GM19324 (cell line): ENCODE results near the gene EAPP.
A peak's percentile ranks its signal among the peaks of the same experiment; 100 is the strongest.
"Not testable (repeated sequence)": the region's sequence is repeated elsewhere in the genome, so short reads cannot be mapped to it uniquely, and the experiment has no call there.

Experiments
- ATAC-seq: cut with Tn5 transposase; IDR thresholded peaks from one replicate; pipeline ENCODE4 v1.9.1; 2021; ENCODE audit warnings: mild to moderate bottlenecking, moderate library complexity; ENCODE audit not compliant: unreplicated experiment, low FRiP score

The EAPP gene, protein sequence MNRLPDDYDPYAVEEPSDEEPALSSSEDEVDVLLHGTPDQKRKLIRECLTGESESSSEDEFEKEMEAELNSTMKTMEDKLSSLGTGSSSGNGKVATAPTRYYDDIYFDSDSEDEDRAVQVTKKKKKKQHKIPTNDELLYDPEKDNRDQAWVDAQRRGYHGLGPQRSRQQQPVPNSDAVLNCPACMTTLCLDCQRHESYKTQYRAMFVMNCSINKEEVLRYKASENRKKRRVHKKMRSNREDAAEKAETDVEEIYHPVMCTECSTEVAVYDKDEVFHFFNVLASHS

DNA sequence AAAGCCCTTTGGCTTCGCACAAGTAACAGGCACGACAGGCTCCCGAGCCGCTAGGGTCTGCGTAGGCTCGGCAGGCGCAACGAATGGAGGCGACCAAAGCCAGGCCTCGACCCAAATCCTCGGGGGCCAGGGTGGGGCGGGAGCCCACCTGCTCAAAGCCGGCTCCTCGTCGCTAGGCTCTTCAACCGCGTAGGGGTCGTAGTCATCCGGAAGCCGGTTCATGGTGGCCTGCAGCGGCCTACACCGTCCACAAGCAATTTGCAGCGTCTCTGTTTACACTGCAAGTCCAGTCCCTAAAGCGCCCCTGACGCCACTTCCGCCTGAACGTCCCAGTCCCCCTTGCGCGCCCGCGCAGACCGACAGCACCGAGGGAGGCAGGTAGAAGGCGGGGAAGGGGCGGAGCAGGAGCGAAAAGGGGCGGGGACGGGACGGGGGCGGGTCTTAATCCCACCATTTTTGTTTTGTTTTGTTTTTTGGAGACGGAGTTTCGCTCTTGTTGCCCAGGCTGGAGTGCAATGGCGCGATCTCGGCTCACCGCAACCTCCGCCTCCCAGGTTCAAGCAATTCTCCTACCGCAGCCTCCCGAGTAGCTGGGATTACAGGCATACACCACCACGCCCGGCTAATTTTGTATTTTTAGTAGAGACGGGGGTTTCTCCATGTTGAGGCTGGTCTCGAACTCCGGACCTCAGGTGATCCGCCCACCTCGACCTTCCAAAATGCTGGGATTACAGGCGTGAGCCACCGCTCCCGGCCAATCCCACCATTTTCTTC lies at the start of gene EAPP:
TSS of gene EAPP (minus strand) at position 295 of the 774 bp plus-strand sequence. CDS start at position 222, 73 bp downstream.
- peak; percentile 99 for ATAC-seq

DNA sequence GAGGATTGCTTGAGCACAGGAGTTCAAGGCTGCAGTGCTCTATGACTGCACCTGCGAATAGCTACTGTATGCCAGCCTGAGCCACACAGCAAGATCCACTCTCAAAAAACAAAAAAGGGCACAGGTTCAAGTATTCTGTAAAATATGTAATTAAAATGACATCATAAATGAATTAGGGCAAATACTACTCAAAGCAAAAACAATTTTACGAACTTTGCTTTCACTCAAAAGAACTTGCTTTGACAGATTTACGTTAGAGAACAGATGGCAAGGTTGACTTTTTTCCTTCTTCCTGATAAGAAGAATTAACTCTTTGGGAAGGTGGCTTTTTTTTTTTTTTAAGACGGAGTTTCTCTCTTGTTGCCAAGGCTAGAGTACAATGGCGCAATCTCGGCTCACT lies 44.0 kb upstream of the EAPP start:
- ATAC-seq, result no peak

- ATAC-seq, result no peak
Measured at GRCh38 chr14:34582117-34582680, 42.7 kb upstream of the EAPP start.

DNA sequence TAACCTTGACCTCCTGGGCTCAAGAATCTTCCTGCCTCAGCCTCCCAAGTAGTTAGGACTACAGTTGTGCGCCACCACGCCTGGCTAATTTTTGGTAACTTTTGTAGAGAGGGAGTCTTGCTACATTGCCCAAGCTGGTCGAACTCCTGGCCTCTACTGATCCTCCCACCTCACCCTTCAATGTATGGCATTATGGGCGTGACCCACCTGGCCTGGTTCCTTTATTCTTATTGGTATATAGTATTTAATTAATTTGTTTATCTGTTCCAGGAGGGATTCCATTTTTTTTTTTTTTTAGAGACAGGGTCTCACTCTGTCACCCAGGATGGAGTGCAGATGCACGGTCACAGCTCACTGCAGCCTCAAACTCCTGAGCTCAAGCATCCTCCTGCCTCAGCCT lies 40.9 kb upstream of the EAPP start:
- no peak for ATAC-seq

GRCh38 chr14:34571771-34572170 lies 32.3 kb upstream of the EAPP start:
- no peak for ATAC-seq

DNA sequence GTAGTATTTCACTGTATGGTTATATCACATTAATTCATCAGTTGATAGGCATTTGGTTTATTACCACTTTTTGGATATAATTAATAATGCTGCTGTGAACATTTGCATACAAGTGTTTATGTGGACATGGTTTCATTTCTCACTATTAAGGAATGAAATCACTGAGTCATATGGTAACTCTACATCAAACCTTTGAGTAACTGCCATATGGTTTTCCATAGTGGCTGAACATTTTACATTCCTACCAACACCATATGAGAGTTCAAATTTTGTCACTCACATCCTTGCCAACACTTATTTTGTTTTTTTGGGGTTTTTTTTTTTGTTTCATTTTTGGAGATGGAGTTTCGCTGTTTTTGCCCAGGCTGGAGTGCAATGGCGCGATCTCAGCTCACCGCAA lies 30.2 kb upstream of the EAPP start:
- no peak for ATAC-seq

GRCh38 chr14:34568803-34569202 lies 29.3 kb upstream of the EAPP start:
- no peak for ATAC-seq

DNA sequence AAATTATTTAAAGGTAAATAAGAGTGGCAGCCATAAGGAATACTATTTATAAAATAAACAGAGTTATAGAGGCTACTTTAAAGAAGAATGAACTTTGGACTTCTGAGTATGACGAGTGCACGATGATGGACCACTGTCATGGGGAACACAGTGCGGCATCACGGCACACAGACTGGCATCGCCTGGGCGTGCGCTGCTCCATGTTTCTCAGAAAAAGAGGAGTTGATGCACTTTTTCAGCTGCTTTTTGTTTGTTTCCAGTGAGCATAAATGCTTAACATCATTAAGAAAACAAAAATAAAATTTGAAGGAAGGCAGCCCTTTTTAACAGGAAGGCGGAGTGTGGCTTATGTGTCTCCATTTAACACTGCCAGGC lies 23.3 kb upstream of the EAPP start:
- ATAC-seq, result no peak

DNA sequence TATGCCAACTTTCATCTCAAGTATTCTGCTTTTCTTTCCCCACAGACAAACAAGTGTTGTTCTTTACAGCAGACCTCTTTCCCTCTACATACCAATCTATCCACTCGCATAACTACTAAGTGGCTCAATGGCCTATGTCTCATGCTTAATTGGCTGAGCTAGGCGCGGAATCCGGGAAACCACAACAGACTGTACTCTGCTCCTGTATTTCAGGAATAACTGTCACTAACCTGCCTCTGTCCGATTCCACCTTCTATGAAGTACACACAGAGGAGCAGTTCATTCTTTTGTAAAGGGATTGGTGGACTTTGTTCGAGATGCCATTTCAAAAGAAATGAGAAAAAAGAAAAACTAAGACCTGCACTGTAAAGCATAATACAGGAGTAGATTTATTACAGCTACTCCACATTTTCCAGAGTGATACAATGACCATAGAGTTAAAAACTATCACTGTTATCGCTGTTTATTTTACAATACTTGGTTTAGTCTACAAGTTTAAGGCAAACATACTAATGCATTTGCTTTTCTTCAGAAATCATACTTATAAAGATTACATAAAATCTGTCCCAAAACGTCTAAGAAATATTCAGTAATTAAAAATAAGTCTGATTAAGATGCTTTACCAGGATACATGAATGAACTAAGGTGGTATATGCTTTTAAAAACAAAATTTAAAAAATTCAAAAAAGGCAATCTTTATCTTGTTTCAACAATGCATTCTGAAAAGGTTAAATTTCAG lies 22.7 kb upstream of the EAPP start:
- not testable (repeated sequence) for ATAC-seq

DNA sequence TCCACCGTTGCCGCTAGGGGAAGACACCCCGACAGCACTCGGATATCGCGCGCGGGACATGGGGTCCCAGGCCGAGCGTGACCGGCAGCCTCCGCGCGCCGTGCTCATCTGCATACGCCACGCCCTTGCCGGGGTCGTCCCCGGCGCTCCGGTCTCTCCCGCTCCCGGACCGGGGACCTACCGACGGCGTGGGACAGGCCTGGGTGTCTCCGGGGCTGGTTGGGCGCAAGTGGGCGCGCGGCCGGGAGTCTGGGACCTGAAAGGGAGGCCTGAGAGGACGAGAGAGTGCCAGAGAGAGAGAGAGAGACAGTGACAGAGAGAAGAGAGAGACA lies 17.0 kb upstream of the EAPP start:
- ATAC-seq, result peak; percentile 72

DNA sequence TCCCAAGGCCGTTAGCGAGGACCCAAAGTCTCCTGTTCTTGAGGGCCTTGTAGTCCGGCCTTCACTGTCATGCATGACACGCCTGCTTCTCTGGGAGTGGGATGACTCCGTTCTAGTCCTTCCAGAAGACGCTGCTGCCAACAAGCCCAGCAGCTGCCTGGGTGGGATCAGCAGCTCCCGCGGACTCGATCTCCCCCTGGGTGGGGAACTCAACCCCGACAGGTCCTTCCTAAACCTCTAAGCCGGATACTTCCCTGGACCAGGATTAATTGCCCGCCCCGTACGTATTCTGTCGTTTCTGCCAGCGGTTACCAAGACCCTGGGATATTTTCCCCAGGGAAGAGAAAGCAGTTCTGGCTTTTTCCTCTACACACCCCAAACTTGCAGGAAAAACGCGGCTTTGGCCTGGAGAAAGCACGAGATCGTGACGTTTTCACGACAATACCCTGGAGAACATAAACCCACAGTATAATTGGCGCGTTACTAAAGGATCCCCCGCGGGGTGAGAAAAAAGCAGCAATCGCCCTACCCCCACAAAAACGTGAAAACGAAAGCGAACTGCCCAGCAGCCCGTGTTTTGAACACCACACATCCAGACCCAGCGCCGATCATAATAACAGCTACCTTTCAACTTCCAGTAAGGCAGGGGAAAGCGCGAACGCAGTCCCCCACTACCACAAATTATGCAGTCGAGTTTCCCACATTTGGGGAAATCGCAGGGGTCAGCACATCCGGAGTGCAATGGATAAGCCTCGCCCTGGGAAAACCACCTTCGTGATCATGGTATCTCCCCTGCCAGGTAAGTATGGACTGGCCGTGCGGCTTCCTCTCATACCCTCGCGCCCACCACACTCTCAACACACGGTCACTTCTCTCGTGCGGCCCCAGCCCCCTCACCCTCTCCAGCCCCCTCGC lies 16.3 kb upstream of the EAPP start:
- peak; percentile 71 for ATAC-seq

DNA sequence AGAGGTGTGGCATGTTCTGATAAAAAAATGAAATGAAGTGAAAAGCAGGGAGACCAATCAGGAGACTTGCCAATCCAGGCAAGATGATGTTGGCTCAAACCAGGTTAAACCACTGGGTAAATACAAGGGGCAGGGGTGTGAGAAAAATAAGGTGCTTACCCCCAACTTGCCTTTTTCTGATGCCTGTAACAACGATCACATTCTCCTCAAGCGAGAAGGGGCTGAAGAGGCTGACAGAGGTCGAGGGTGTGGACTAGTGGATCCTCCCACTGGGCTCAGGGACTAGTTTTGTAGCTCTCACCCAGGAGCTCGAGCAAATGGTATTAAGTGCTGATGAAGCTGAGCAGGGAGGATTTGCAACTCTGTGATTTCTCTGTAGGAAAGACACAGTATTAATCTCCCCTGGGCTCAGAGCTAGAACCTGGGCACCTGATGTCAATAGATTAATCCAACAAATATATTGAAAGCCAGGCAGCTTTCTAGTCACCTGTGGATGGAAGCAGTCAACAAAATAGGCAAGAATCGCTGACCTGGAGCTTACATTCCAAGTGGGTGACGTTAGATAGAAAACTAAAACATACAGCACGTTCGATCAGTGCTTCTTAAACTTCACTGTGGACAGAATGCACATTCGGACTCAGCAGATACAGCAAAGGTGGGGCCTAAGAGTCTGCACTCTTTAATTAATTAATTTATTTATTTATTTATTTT lies 15.2 kb upstream of the EAPP start:
- no peak for ATAC-seq

DNA sequence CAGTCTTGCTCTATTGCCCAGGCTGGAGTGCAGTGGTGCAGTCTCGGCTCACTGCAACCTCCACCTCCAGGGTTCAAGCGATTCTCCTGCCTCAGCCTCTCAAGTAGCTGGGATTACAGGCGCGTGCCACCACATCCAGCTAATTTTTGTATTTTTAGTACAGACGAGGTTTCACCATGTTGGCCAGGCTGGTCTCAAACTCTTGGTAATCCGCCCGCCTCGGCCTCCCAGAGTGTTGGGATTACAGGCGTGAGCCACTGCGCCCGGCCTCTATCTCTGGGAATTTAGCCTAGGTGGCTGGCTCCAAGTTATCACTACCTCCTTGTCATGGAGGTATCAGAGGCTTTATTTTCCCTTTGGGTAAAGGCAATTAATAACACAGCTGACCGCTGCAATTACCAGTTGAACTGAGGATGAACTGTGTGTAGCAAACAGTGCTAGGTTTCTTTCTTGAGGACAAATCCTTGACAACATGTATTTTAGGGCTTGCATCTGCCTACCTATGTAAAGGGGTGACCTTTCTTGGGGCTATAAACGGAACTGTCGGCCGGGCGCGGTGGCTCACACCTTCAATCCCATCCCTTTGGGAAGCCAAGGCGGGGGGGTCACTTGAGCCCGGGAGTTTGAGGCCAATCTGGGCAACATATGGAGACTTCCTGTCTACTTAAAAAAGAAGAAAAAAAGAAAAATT lies 9.9 kb upstream of the EAPP start:
- not testable (repeated sequence) for ATAC-seq

DNA sequence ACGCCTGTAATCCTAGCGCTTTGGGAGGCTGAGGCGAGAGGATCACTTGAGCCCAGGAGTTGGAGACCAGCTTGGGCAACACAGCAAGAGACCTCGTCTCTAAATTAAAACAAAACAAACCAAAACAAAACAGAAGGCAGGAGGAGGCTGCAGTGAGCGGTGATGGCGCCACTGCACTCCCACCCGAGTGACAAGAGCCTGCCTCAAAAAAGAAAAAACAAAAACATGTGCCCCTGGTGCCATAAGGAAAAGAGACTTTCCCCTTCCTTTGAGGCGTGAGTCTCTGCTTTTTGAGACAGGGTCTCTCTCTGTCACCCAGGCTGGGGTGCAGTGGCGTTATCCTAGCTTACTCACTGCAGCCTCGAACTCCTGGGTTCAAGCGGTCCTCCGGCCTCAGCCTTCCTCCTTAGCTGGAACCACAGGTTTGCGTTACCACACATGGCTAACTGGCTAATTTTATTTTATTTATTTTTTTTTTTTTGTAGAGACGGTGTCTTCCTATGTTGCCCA lies 9.0 kb upstream of the EAPP start:
- ATAC-seq, result no peak

GRCh38 chr14:34547136-34547520 lies 7.6 kb upstream of the EAPP start:
- ATAC-seq, result peak; percentile 38

GRCh38 chr14:34546272-34547135 lies 7.0 kb upstream of the EAPP start:
- ATAC-seq, result peak; percentile 67

DNA sequence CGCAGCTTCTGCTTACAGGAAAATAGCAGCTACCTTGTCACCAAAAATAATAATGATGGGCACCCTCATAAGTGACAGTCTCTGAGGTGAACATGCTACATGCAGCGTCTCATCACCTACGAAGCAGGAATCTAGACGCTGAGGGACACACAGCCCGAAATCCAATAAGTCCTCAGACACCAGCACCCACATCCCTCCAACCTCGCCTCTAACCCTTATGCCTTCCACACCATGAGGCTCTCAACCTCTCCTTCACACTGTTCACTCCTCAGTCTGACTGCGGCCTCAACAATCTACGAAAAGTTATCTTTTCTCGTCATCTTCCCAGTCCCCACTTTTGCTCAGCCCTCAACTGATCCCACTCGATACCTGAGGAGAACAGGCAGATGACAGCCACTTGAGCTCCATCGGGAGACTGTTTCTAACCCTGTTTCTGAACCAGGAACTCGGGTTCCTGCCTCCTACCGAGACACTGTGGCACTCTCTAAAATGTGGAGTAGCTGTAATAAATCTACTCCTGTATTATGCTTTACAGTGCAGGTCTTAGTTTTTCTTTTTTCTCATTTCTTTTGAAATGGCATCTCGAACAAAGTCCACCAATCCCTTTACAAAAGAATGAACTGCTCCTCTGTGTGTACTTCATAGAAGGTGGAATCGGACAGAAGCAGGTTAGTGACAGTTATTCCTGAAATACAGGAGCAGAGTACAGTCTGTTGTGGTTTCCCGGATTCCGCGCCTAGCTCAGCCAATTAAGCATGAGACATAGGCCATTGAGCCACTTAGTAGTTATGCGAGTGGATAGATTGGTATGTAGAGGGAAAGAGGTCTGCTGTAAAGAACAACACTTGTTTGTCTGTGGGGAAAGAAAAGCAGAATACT lies 919 bp upstream of the EAPP start:
- ATAC-seq, result not testable (repeated sequence)
